CD4-positive, CD25-positive, alpha-beta regulatory T cell (primary cell): ENCODE measurements around the gene CAMK2A. TPM values are rescaled to one million over a fixed set of nuclear protein-coding genes. Genes with fewer than 3 reads are reported as not detected.

ENCODE experiments used
- ATAC-seq, 2 donors: fragments of 150-1000 bp; cut with Tn5 transposase; one replicate each; pipeline ENCODE4 v1.10.0; 2021; ENCODE audit warnings: low read depth in 2 of 2, moderate number of reproducible peaks in 2 of 2, moderate library complexity in 1 of 2
- DNase-seq, 3 donors: peaks; one replicate each; pipeline versions ENCODE4 v3.0.0 to v3.0.0-alpha.2; 2012 to 2022; ENCODE audit warnings: mixed read lengths in 1 of 3
- H3K27ac ChIP-seq: one replicate; pipeline ENCODE4 v1.7.0; 2013; ENCODE audit warnings: mild to moderate bottlenecking, low read length; ENCODE audit not compliant: insufficient read depth, poor library complexity, severe bottlenecking
- H3K27me3 ChIP-seq: one replicate; pipeline ENCODE4 v1.7.0; 2013; ENCODE audit warnings: low read length; ENCODE audit not compliant: control insufficient read depth, insufficient read depth
- H3K36me3 ChIP-seq: one replicate; pipeline ENCODE4 v1.7.0; 2013; ENCODE audit warnings: mild to moderate bottlenecking, low read length, moderate library complexity; ENCODE audit not compliant: control insufficient read depth, insufficient read depth
- H3K4me1 ChIP-seq: 2 replicates; pipeline ENCODE4 v1.7.0; 2013; ENCODE audit warnings: mild to moderate bottlenecking, low read length; ENCODE audit not compliant: insufficient read depth, control insufficient read depth, poor library complexity, severe bottlenecking
- H3K4me3 ChIP-seq: one replicate; pipeline ENCODE4 v1.7.0; 2013; ENCODE audit warnings: low read depth, mild to moderate bottlenecking, low read length, moderate library complexity
- H3K9me3 ChIP-seq, 2 experiments: 1 replicate in 1 of 2; 2 replicates in 1 of 2; pipeline ENCODE4 v1.7.0; 2013; ENCODE audit warnings: low read length in 2 of 2, mild to moderate bottlenecking in 1 of 2, moderate library complexity in 1 of 2; ENCODE audit not compliant: control insufficient read depth in 2 of 2
- H3K27ac Mint-ChIP-seq, 3 donors: one replicate each; pipeline ENCODE4 v1.8.0; 2020 to 2022; ENCODE audit warnings: mild to moderate bottlenecking in 3 of 3, mixed read lengths in 3 of 3, moderate library complexity in 2 of 3
- H3K27me3 Mint-ChIP-seq: one replicate; pipeline ENCODE4 v1.8.0; 2022; ENCODE audit warnings: mild to moderate bottlenecking, mixed read lengths
- H3K36me3 Mint-ChIP-seq: one replicate; pipeline ENCODE4 v1.8.0; 2020; ENCODE audit warnings: mixed read lengths
- H3K4me1 Mint-ChIP-seq, 4 donors: one replicate each; pipeline ENCODE4 v1.8.0; 2020 to 2022; ENCODE audit warnings: mixed read lengths in 4 of 4, mild to moderate bottlenecking in 1 of 4
- H3K4me3 Mint-ChIP-seq, 4 donors: one replicate each; pipeline ENCODE4 v1.8.0; 2020 to 2022; ENCODE audit warnings: mild to moderate bottlenecking in 4 of 4, mixed read lengths in 4 of 4, moderate library complexity in 3 of 4
- H3K9me3 Mint-ChIP-seq, 7 donors: one replicate each; pipeline ENCODE4 v1.8.0; 2020 to 2022; ENCODE audit warnings: mixed read lengths in 7 of 7, mild to moderate bottlenecking in 3 of 7, moderate library complexity in 2 of 7
- polyA plus RNA-seq, 4 donors: library from polyadenylated mRNA; unstranded; fragments of 300-500 nt; fragmentation: Illumina TruSeq; gene quantifications; one replicate each; pipeline ENCODE4 v1.2.3, GENCODE V29; 2021
- total RNA-seq: library from RNA; stranded (reverse); gene quantifications from one replicate; pipeline ENCODE4 v1.2.3, GENCODE V29; 2022

The CAMK2A gene
- total and polyA plus RNA-seq, 5 donors from 2014 or later = not detected

DNA sequence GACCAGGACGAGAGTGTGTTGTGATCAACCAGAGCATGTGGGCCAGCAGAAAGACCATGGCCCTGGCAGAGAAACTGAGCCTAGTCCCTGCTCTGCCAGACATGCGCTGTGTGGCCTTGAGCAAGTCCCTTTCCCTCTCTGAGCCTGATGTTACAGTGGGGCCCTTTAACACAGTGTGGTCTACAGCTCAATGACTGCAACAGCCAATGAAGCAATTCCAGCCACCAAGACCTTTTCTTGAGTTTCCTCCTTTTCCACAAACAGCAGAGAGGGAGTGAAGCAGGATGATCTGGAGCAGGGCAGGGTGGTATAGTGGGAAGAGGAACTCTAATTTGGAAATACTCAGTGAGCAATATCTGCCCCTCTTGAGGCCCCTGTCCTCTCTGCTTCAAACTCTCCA is 38.9 kb upstream of the CAMK2A start:
- H3K27me3 Mint-ChIP-seq = peaks cover 10% of the 10 kb centered on the region
- Histone ChIP-seq H3K4me1 (no peaks in the 10 kb centered on the region), H3K9me3 (no peaks in the 10 kb centered on the region), H3K27me3 (no peaks in the 10 kb centered on the region), H3K4me3 (no peak overlapping the region), H3K27ac (no peak overlapping the region), H3K36me3 (no peaks in the 10 kb centered on the region)
- DNase-seq = no peak
- no peak overlapping the region for H3K27ac Mint-ChIP-seq
- H3K36me3 Mint-ChIP-seq = peaks cover 3% of the 10 kb centered on the region
- ATAC-seq = no peak
- H3K4me1 Mint-ChIP-seq = no peaks in the 10 kb centered on the region
- no peak overlapping the region for H3K4me3 Mint-ChIP-seq
- H3K9me3 Mint-ChIP-seq = no peaks in the 10 kb centered on the region

- Histone ChIP-seq H3K27me3 (no peaks in the 10 kb centered on the region), H3K9me3 (no peaks in the 10 kb centered on the region), H3K27ac (no peak overlapping the region), H3K4me1 (no peaks in the 10 kb centered on the region), H3K36me3 (no peaks in the 10 kb centered on the region), H3K4me3 (no peak overlapping the region)
- Mint-ChIP-seq H3K9me3 (no peaks in the 10 kb centered on the region), H3K27me3 (peaks cover 16% of the 10 kb centered on the region), H3K36me3 (peaks cover 3% of the 10 kb centered on the region), H3K4me3 (no peak overlapping the region), H3K27ac (no peak overlapping the region), H3K4me1 (no peaks in the 10 kb centered on the region)
- ATAC-seq (no peak), DNase-seq (no peak)
These were observed 37.6 kb upstream of the CAMK2A start for GRCh38 chr5:150327139-150327538.

GRCh38 chr5:150326707-150327106 is 37.1 kb upstream of the CAMK2A start:
- H3K4me3 ChIP-seq = no peak overlapping the region
- DNase-seq (no peak), ATAC-seq (no peak)
- no peak overlapping the region for H3K27ac ChIP-seq
- Mint-ChIP-seq H3K36me3 (peaks cover 3% of the 10 kb centered on the region), H3K27me3 (peaks cover 16% of the 10 kb centered on the region), H3K9me3 (no peaks in the 10 kb centered on the region), H3K27ac (no peak overlapping the region), H3K4me1 (no peaks in the 10 kb centered on the region), H3K4me3 (no peak overlapping the region)
- H3K4me1 ChIP-seq = no peaks in the 10 kb centered on the region
- H3K9me3 ChIP-seq = no peaks in the 10 kb centered on the region
- H3K36me3 ChIP-seq = no peaks in the 10 kb centered on the region
- no peaks in the 10 kb centered on the region for H3K27me3 ChIP-seq

DNA sequence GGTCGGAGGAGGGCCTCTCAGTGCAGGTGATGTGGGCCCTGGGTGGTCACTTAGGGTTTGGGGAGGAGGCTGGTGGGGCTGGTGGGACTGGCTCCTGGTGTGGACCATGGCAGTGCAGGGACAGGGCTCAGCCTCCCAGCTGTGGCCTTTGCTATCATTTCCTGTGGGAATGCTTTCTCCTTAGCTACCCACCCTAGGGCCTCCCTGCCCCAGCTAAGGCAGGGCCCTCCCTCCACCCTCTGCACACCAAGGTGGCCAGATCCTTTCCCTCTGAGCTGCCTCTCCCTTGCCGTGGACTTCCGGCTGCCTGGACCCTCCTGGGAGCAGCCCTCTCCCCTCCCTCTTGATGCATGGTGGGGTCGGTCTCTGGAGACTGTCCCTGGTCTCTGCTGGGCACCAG is 35.9 kb upstream of the CAMK2A start:
- Histone ChIP-seq H3K4me3 (no peak overlapping the region), H3K36me3 (no peaks in the 10 kb centered on the region), H3K27me3 (no peaks in the 10 kb centered on the region), H3K27ac (no peak overlapping the region), H3K9me3 (no peaks in the 10 kb centered on the region), H3K4me1 (no peaks in the 10 kb centered on the region)
- ATAC-seq (no peak), DNase-seq (no peak)
- H3K9me3 Mint-ChIP-seq = peaks cover 0 to 2% (median 0%) of the 10 kb centered on the region in 7 donors
- peaks cover 16% of the 10 kb centered on the region for H3K27me3 Mint-ChIP-seq
- peaks cover 3% of the 10 kb centered on the region for H3K36me3 Mint-ChIP-seq
- no peak overlapping the region for H3K27ac Mint-ChIP-seq
- H3K4me3 Mint-ChIP-seq = no peak overlapping the region
- no peaks in the 10 kb centered on the region for H3K4me1 Mint-ChIP-seq

DNA sequence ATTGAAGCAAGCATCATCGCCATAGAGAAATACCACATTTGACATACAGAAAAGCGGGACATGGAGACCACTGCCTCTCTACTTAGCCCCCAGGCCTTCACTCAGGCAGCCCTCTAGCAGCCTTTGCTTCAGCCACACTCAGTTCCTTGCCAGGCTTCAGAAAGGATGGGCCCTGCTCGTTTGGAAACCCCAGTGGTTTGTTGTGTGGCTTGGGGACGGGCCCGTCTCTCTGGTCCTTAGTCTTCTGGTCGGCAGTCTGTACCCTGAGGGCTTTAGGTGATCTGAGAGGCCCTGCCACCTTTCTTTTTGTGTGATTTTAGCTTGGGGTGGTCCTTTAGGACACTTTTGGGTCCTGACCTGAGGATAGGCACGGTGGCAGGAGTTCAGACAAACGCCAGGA is 34.2 kb upstream of the CAMK2A start:
- H3K4me3 Mint-ChIP-seq = no peak overlapping the region
- no peak overlapping the region for H3K27ac Mint-ChIP-seq
- no peaks in the 10 kb centered on the region for H3K9me3 ChIP-seq
- H3K27ac ChIP-seq = no peak overlapping the region
- H3K27me3 Mint-ChIP-seq = peaks cover 16% of the 10 kb centered on the region
- no peak for ATAC-seq
- no peaks in the 10 kb centered on the region for H3K27me3 ChIP-seq
- no peak for DNase-seq
- no peaks in the 10 kb centered on the region for H3K4me1 ChIP-seq
- H3K4me1 Mint-ChIP-seq = no peaks in the 10 kb centered on the region
- no peak overlapping the region for H3K4me3 ChIP-seq
- no peaks in the 10 kb centered on the region for H3K36me3 Mint-ChIP-seq
- H3K36me3 ChIP-seq = no peaks in the 10 kb centered on the region
- peaks cover 0 to 2% (median 0%) of the 10 kb centered on the region in 7 donors for H3K9me3 Mint-ChIP-seq

DNA sequence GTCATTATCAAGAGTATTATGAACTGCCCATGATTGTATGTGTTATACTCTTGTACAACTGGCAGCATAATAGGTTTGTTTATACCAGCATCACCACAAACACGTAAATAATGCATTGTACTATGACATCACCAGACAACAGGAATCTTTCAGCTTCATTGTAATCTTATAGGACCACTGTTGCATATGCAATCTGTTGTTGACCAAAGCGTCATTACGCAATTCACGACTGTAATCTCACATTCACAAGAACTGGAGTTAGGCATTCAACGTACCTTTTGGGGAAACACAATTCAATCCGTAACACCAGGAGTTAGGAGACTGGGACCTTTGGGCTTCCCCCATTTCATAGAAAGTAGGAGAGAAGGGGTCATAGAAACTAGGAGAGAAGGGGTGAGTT is 33.5 kb upstream of the CAMK2A start:
- DNase-seq = no peak
- H3K9me3 ChIP-seq = no peaks in the 10 kb centered on the region
- Mint-ChIP-seq H3K36me3 (no peaks in the 10 kb centered on the region), H3K4me1 (no peaks in the 10 kb centered on the region), H3K4me3 (no peak overlapping the region), H3K27me3 (peaks cover 18% of the 10 kb centered on the region), H3K9me3 (peaks cover 0 to 2% (median 0%) of the 10 kb centered on the region in 7 donors), H3K27ac (no peak overlapping the region)
- H3K36me3 ChIP-seq = no peaks in the 10 kb centered on the region
- H3K27ac ChIP-seq = no peak overlapping the region
- H3K4me1 ChIP-seq = no peaks in the 10 kb centered on the region
- ATAC-seq = no peak
- H3K27me3 ChIP-seq = no peaks in the 10 kb centered on the region
- no peak overlapping the region for H3K4me3 ChIP-seq

DNA sequence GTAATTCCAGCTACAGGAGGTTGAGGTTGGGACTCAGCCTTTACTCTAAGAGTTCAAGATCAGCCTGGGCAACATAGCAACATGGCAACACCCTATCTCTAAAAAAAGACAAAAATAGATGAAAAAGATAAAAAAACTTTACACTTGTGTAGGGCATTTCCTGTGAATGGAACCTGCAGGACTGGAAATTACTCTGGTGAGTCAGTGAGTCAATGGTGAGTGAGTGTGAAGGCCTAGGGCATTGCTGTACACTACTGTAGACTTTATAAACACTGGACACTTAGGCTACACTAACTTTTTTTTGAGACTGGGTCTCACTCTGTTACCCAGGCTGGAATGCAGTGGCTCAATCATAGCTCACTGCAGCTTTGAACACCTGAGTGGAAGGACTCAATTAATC is 32.6 kb upstream of the CAMK2A start:
- Histone ChIP-seq H3K36me3 (no peaks in the 10 kb centered on the region), H3K27ac (no peak overlapping the region), H3K4me3 (no peak overlapping the region), H3K27me3 (no peaks in the 10 kb centered on the region), H3K4me1 (no peaks in the 10 kb centered on the region), H3K9me3 (no peaks in the 10 kb centered on the region)
- no peaks in the 10 kb centered on the region for H3K36me3 Mint-ChIP-seq
- no peak overlapping the region for H3K4me3 Mint-ChIP-seq
- H3K27ac Mint-ChIP-seq = no peak overlapping the region
- DNase-seq = no peak
- H3K27me3 Mint-ChIP-seq = peaks cover 14% of the 10 kb centered on the region
- no peaks in the 10 kb centered on the region for H3K4me1 Mint-ChIP-seq
- peaks cover 0 to 2% (median 0%) of the 10 kb centered on the region in 7 donors for H3K9me3 Mint-ChIP-seq
- ATAC-seq = no peak

DNA sequence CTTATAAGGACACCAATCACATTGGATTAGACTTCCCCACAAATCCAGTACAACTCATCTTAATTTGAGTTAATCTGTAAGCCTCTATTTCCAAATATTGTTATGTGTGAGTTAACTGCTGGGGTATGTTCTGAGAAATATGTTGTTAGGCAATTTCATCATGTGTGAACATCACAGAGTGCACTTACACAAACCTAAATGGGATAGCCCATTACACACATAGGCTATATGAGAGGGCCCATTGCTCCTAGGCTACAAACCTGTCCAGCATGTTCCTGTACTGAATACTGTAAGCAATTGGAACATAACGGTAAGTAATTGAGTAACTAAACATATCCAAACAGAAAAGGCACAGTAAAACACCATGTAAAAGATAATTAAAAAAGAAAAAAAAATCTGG is 32.2 kb upstream of the CAMK2A start:
- ATAC-seq = no peak

More for the DNA sequence above, 32.2 kb upstream of the CAMK2A start:
- H3K27me3 ChIP-seq = no peaks in the 10 kb centered on the region
- H3K27ac Mint-ChIP-seq = no peak overlapping the region
- no peaks in the 10 kb centered on the region for H3K4me1 ChIP-seq
- H3K27me3 Mint-ChIP-seq = peaks cover 14% of the 10 kb centered on the region
- no peaks in the 10 kb centered on the region for H3K36me3 Mint-ChIP-seq
- H3K9me3 Mint-ChIP-seq = peaks cover 0 to 2% (median 0%) of the 10 kb centered on the region in 7 donors
- no peaks in the 10 kb centered on the region for H3K4me1 Mint-ChIP-seq
- H3K27ac ChIP-seq = no peak overlapping the region
- H3K9me3 ChIP-seq = no peaks in the 10 kb centered on the region
- no peak for DNase-seq
- H3K4me3 Mint-ChIP-seq = no peak overlapping the region
- no peak overlapping the region for H3K4me3 ChIP-seq
- H3K36me3 ChIP-seq = no peaks in the 10 kb centered on the region
